ENCODE measurements around the gene PRKAG2. TPM values are rescaled to one million over a fixed set of nuclear protein-coding genes. Genes with fewer than 3 reads are reported as not detected.

Gene PRKAG2
- total RNA-seq, 1 donor from 2014 or later, result 15.2 TPM

DNA sequence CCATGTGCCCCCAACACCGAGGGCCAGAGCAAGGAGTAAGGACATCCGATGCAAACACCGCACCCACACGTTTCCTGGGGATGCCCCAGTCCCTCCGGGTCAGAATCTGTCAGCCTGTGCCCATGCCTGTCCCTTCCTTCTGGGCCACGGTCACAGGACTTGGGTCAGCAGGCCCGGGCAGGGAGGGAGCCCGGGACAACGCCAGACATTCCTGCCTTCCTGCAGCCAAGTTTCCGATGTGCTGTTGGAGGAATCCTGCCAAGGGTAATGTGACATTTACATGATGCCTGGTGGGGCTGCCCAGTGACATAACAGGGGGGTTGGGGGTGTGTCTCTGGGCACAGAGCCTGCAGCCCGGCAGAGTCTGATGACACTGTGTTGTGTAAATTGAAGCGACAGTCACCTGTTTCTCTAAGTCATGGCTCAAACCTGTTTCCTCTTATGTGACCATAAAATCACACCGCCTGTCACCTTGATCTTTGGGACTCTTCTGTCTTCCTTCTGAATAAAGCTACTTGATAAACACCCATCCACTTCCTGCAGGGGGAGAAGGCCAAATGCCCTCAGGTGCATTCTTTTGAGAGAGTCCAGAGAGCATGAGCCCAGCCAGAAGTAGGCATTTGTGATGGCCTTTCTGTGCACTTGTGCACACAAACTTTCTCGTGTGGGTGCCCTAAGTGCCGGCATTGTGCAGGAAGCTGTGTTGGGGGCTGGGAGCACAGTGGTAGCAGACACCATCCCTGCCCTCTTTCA, 181.9 kb downstream of the PRKAG2 start:
- no peak for DNase-seq

DNA sequence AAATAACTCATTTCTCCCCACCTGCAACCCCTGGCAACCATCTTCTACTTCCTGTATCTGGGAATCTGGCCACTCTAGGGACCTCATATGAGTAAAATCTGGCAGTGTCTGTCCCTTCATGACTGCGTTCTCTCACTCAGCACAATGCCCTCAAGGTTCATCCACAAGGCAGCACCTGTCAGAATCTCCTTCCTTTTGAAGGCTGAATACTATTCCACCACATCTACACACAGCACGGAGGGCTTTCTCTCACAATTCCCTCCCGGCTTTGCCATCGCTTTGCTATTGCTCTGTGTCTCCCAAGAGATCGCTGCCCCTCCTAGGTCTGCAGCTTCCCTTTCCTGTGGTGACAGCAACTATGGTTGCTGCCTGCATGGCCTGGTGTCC, 182.5 kb downstream of the PRKAG2 start:
- no peak for DNase-seq

DNA sequence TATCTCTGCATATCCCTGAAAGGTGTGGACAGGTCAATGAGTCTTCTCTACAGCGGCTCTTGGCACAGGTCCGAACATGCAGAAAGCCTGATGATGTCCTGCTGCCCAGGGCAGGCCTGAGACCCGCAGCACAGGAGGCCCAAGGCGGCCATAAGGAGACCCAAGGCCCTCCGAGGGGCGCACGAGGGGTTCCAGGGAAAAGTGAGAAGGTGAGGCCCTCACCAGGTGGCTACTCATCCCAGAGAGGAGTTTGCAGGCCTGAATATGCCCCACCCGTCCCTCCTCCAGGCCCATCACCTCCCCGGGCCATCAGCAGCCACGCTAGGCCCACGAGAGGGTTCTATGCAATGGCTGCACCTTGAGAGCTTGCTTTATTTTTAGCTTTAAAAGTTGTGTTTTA, 183.8 kb downstream of the PRKAG2 start:
- DNase-seq, result no peak

DNA sequence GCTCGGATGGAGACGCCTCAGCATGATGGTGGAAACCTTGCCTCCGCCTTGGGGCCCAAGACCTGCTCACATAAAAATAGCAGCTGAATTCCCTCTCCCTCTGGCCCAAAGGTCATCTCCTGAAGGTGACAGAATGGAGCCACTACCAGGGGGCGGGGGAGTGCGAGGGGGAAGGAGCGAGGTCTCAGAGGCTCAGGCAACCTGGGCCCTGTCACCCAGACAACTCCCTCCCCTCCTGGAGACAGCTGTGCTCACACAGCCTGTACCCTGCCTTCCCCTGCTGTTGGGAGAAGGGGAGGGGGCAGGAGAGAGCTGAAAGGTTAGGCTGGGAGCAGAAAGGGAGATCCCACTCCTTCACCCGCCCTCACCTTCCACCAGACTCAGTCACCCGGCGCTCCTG, 184.2 kb downstream of the PRKAG2 start:
- DNase-seq, result no peak

DNA sequence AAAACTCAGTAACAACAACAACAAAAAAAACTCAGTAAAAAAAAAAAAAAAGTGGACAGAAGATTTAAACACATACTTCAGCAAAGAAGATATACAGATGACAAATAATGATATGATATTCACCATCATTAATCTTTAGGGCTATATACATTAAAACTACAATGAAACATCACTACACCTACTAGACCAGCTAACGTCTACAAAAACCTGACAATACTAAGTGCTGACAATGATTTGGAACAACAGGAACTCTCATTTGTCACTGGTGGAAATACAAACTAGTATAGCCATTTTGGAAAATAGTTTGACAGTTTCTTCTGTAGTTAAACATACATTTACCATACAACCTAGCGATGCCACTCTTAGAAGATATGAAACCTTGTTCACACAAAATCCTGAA, 185.5 kb downstream of the PRKAG2 start:
- no peak for DNase-seq

DNA sequence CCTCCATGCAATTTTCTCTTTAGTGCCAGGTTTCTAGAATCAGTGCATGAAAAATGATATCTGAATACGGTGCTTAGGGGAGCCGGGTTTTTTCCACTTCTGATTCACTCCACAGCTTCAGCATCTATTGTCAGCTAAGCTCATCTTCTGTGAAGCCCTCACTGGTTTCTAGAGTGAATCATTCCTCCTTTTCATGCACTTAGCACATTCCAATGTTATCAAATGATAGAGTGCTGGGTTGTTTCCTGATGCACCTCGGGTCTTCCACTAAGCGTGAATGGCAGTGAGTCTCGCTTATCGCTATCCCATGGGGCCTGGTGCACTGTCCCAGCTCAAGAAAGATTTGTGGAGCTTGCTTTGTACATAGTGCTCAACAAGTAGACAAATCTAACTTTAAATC, 186.3 kb downstream of the PRKAG2 start:
- DNase-seq, result no peak

DNA sequence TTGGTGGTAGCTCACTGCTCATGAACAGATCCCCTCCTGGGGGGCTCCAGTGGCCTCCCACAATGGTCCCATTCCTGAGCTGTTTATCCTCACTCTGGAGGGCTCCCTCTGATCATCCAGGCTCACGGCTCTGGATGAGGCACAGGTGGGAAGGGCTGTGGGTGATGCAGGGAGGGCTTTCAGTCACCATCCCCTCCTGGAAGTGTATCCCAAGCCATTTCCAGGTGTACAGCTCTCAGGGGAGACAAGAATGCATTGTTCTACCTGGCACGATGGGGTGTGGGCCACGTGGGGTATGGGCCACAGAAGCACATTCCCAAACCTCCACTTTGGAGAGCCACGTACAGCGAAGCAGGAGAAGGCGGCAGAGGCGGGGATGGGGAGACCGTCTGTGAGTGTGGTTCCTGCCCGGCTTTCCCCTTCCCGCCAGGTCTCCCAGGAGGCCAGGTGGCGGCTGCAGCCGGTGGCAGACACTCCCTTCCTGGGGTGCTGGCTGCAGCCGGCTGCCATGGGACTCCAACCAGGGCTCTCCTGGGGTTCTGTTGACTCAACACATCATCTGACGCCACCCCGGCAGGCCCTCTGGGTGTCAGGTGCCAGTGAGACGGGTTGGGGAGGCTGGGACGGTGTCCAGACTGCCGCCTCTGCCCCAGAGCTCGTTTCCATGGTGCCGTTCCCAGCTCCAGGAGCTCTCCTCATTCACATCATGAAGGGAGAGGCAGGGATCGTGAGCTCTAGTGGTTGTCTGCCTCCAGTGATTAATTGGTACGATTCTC, 187.5 kb downstream of the PRKAG2 start:
- DNase-seq, result no peak

DNA sequence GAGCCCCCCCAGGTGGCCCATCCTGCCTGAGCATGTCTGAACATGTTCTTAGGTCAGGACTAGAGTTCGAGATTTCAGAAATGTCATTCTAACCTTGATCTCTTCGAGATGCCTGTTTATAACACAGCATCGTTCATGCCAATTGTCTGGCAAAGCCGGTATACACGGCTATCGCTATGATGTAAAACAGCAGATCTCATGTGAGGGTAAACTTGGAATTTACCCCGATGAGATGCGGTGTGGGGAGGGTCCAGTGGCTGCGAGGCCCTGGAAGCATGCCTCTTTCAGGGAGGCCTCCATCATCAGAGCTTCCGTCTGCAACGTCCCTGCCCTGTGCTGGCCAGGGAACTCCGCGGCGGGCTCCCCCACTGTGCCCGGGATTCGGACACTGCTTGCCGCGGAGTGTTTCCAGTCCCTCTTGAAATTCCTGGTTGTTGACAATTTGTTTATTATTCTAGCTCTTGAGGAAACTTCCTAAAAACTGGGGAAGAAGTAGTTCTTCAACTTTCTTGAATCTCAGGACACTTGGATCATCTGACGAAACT, 188.6 kb downstream of the PRKAG2 start:
- no peak for DNase-seq

DNA sequence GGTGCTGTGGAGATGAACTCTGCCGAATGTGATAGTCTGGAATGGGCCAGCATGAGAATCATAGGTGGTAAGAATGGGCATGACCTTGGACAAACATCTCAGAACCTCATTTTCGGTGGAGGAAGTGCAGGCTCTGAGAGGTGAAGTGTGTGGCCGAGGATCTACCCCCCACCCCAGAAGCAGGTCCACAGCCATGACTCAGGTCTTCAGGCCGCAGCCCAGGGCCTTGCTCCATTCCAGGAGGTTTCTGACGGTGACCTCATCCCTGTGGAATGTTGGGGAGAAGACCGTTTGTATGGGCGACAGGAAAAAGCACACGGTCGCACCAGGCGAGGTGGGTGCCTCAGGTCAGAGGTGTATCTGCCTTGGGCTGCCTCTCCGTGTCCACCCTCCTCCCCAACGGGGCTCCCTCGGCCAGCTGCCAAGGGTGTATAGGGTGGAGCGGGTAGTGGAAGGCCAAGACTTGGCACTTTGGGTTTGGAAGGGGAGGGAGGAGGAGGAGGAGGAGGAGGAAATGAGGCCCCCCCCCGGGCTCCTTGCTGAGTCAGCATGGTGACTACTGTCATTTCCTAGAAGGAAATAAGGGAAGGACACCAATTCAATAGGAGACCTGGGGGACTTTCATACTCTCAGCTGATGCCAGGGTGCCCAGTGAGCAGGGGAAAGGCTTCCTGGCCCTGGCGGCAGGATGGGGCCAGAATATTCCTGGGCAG, 189.2 kb downstream of the PRKAG2 start:
- DNase-seq, result no peak

DNA sequence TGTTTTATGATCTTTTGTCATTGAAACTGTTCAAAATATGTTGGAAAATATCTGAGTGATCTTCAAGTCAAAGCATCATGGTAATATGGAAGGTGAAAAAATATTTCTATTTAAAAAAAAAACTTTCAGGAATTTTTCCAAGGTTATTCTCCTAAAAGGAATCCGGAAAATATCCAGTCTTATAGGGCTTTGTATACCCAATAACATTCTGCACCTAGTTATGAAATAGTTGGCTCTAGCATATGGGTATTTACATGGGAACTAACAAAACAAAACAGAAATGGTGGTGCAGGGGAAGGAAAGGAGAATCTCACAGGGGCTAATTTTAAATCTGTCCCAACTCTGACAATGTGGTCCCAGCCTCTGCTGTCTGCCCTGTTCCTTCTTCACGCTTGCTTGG, 190.1 kb downstream of the PRKAG2 start:
- DNase-seq, result no peak

DNA sequence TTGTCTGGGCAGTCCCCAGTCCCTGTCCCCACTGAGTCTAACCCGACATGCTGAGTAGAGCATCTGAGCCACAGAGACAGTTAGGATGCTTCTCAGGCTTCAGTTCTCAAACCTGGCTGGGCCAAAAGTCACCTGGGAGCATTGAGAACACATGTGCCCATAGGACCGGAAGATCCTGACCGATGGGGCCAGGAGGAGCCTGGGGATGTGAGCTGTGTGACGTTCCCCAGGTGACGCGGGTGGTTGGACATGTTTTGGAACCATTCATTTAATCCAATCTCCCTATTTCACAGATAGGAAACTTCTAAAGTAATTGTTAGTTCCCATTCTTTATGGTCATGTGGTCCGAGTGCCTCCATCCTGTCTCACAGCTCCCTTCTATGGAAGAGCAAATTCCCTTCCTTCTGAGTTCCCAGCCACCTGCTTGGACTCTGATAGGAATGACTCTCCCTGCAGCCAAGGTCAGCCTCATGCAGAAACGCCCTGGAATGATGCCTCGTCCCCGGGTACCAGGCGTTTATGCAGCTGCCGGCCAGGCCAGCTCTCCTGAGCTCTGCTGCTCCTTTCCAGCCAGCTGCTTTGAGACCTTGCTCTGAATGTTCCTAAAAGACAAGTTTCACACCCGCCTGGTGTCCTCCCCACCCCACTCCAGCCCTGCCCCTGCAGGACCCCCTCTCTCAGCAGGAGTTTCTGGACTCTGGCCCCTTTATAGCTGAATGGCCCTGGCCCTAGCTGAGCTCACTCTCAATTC, 190.7 kb downstream of the PRKAG2 start:
- DNase-seq, result no peak

DNA sequence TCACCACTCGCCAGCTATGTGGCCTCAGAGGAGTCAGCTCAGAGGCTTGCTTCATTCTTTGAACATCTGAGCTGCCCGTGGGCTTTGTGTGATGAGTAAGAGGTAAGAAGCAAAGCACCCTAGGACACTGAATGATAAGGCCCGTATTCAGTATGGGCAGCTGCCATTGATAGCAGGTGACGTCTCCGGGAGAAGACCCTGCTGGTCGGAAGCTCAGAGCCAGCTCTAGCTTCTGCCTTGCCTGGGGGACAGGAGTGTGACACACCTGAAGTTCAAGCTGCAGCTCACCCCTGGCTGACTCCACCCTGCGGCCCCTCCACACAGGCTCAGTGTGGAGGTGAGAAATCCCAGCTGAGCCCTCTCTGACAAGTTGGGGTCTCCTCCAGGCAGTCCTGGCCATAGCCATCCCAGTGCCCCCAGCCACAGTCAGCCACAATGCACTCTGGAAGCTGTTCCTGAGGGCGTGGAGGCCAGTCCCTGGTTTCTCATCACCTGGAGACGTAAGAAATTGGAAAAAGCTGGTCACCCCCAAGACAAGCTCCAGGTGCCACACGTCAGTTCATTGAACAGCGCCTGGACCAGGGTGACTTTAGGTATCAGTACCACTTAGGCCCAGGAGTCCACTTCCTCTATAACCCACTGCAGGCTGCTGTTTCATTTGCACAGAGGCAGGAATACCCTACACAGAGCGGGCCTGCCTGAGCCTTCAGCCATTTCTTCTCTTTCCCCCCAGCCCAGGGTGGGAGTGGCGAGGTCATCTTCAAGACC, 192.3 kb downstream of the PRKAG2 start:
- DNase-seq, result no peak

DNA sequence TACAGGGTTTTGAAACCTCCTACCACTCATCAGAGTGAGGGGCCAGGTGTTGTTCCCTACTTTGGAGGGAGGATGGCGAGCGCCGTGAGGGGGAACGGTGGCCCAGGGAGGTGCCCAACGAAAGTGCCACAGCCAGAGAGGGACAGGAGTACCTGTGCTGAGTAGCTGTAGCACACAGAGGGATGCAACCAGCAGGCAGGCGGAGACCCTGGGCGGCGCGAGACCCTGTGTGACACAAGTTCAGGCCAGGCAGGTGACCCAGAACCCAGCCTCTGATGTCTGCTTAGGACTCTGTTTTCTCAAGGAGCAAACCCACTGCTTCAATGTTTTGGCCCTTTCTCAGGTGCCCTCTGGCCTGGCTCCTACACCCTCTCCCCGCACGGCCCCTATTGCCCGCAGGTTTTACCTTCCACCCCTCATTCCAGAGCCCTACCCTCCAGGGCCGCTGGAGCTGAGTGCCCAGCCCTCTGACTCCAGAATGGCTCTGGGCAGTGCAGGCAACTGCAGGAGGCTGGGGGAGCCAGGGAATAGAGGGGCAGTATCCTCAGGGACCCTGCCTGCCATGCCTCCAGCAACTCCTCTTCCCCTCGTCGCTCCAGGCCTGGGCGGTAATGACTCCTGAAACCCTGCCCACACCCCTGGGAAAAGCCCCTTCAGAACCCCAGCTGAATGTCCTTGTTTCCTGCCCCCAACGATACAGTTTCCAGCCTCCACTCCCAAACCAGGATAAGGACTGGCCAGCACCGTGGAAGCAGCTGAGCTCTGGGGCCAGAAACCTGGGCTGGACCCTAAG, 193.1 kb downstream of the PRKAG2 start:
- DNase-seq, result no peak

DNA sequence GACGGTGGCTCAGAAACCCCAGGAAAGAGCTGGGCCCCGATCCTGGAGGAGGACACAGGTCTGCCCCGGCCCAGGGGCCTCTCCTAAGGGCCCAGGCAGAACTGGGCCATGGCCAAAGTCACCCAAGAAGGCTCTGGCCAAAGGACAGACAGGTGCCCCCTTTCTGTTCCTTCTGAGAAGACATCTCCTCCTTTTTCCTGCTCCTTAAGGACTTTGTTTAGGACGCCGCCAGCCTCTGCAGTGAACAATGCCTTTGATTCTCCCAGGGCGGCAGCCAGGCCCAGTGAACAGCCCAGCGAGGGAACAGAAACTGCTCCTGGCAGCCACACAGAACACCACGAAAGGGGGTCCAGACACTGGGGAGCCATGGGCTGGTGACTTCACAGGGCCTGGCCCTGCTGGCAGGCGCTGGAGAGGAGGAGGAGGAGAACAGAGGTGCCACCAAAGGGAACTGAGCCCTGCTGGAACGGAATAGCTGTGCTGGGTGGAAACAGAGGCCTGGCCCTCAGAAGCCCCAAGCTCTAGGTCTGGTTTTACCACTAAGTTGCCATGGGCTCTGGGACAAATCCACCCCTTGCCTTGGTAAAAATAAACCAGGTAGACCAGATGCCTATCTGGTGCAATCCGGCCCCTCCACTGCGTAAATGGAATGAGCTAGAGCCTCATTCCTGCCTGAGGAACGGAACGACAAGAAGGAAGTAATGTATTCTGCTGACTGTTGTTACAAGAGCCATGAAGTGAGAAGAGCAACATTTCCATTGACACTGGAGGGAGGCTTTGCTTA, 193.9 kb downstream of the PRKAG2 start:
- DNase-seq, result no peak

DNA sequence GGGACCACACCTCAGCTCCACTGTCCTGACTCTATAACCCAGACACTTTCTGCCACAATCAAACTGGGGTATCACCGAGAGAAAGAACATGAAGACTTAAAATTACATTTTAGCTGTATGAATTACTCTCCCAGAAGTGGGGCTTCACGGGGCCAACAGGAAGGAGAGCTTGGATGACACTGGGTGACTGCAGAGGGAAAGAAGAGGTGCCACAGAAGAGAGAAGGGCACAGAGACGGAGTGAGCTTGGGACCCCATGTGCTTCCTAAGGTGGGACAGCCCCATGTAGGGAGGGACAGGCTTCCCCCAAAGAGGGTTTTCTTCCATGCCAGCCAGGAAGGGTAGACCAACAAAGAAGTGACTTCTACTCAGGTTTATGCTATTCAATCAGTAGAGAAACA, 195.2 kb downstream of the PRKAG2 start:
- DNase-seq, result no peak

DNA sequence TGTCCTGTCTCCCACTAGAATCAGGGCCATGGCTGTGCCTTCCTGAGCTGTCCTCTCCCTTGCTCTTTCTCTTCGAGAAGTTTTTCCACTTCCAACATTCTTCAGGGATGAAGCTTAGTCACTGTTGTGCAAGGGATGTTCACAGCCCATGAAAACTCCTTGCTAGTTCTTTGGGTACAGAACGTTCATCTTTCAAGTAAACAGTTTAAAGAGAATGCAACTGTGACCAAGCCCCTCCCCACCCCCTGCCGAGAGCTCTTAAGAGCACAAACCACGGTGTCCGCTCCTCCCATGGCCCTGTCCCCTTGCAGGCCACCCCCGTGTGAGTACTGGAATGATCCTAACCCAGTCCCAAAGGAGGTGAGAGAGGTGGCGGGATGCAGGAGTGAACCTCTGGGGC, 196.1 kb downstream of the PRKAG2 start:
- DNase-seq, result no peak

DNA sequence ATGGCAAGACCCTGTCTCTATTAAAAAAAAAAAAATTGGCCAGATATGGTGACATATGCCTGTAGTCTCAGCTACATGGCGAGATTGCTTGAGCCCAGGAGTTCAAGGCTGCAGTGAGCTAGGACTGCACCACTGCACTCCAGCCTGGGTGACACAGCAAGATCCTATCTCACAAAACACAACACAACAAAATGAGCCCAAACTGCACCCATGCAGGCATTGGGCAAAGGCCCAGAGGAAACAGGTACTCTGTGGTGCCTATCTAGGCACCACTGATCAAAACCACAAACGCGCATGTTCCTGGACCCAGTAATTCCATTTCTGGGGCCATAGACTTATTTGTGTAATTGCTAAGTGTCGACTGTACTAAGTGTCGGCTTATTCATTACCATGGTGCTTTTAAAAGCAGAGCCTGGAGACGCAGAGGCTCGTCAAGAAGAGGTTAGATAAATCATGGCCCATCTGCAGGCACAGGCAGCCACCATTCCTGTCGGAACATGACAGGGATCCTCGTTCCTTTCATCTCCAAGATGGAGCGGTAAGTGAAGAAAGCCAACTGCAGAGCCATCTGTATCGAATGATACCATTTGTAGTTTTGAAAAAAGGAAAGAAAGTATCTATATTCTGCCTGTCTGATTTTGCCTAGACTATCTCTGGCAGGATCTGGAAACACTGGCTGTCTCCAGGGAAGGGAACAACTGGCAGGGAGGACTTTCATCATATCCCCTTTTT, 196.9 kb downstream of the PRKAG2 start:
- DNase-seq, result no peak

DNA sequence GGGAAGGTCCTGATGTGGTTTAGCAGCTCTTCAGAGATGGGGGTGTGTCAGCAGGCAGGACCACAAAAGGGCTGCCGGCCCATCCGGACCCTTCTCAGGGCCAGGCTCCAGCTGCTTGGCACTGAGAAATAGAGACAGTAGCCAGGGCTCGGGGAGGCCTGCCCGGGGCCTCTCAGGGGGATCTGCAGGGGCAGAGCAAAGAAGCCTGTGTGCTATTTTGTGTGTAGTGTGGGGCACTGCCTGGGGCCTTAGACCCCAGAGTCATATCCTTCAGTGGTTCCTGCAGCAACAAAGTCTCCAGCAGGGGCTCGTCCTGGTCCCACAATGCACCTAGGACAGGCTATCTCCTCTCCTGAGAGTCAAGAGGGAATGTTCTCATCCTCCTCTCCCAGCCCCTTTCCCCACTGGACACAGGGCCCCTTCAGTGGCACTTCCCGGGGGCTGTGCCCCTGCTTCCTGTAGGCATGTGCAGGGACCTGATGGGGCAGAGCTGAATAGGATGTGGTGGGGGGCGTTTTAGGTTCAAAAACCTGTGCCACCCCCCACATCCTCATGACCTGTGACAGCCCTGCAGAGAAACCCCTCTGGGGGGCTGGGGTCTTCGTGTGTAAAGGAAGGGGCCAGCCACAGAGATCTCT, 197.7 kb downstream of the PRKAG2 start:
- DNase-seq, result no peak

DNA sequence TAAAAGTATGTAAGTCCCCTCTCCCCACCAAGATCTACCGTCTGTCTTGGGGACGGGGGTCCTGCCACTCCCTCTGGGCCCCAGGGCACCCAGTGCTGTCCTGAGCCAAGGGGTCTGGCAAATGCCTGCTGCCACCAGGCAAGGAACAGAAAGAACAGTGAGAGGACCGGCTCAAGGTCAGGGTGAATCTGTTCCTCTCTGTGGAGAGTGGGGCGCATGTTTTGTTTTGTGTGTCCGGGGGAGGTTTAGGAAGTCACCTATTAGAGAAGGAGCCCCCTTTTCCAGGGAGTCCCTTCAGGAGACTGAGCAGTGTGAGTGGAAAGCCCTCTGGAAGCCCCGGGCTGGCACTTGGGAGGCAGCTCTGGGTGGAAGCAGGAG, 198.7 kb downstream of the PRKAG2 start:
- DNase-seq, result no peak
